HG03025 (cell line): ENCODE data around the gene NOX3.
A peak's percentile ranks its signal among the peaks of the same experiment; 100 is the strongest.

Experiments
- ATAC-seq: cut with Tn5 transposase; IDR thresholded peaks from one replicate; pipeline ENCODE4 v1.9.1; 2021; ENCODE audit warnings: mild to moderate bottlenecking, moderate library complexity; ENCODE audit not compliant: unreplicated experiment, low FRiP score

The NOX3 gene

GRCh38 chr6:155404937-155405336 is 50.7 kb downstream of the NOX3 start:
- no peak for ATAC-seq

GRCh38 chr6:155402656-155403304 is 52.9 kb downstream of the NOX3 start:
- no peak for ATAC-seq

GRCh38 chr6:155400654-155400965 is 55.0 kb downstream of the NOX3 start:
- ATAC-seq, result no peak

GRCh38 chr6:155399745-155400653 is 55.6 kb downstream of the NOX3 start:
- ATAC-seq, result no peak

- ATAC-seq, result no peak
Measured at GRCh38 chr6:155399062-155399744, 56.4 kb downstream of the NOX3 start.

- ATAC-seq, result no peak
Measured at GRCh38 chr6:155398701-155399061, 57.0 kb downstream of the NOX3 start.

- no peak for ATAC-seq
Measured at GRCh38 chr6:155398221-155398620, 57.4 kb downstream of the NOX3 start.

GRCh38 chr6:155397172-155397705 is 58.4 kb downstream of the NOX3 start:
- ATAC-seq, result no peak

GRCh38 chr6:155396605-155397004 is 59.0 kb downstream of the NOX3 start:
- ATAC-seq, result no peak

GRCh38 chr6:155395339-155395738 is 60.3 kb downstream of the NOX3 start:
- ATAC-seq, result no peak

- no peak for ATAC-seq
Measured at GRCh38 chr6:155389130-155389529, 66.5 kb downstream of the NOX3 start.

- ATAC-seq, result no peak
Measured at GRCh38 chr6:155388591-155388990, 67.0 kb downstream of the NOX3 start.

- no peak for ATAC-seq
Measured at GRCh38 chr6:155387481-155387880, 68.2 kb downstream of the NOX3 start.

- no peak for ATAC-seq
Measured at GRCh38 chr6:155384321-155384952, 71.2 kb downstream of the NOX3 start.

GRCh38 chr6:155383913-155384312 is 71.7 kb downstream of the NOX3 start:
- no peak for ATAC-seq

GRCh38 chr6:155382338-155382685 is 73.3 kb downstream of the NOX3 start:
- ATAC-seq, result no peak

GRCh38 chr6:155381673-155382337 is 73.8 kb downstream of the NOX3 start:
- no peak for ATAC-seq

GRCh38 chr6:155380666-155381332 is 74.8 kb downstream of the NOX3 start:
- ATAC-seq, result no peak

GRCh38 chr6:155378724-155379123 is 76.9 kb downstream of the NOX3 start:
- no peak for ATAC-seq

GRCh38 chr6:155378276-155378675 is 77.4 kb downstream of the NOX3 start:
- peak; percentile 73 for ATAC-seq
